MM.1S (cell line): ENCODE results near the gene ST6GALNAC2.

Experiments used
- DNase-seq: peaks from one replicate; pipeline ENCODE4 v3.0.0-alpha.2; 2015
- H2AFZ ChIP-seq: fragments of 300-600 bp; sonication (generic); 2 replicates; pipeline ENCODE4 v1.6.0; 2016; ENCODE audit warnings: antibody characterized with exemption, low read length
- H3F3A ChIP-seq: fragments of 300-600 bp; sonication (generic); 2 replicates; pipeline ENCODE4 v1.6.1; 2016; ENCODE audit warnings: mild to moderate bottlenecking, antibody characterized with exemption, low read length, moderate library complexity, mixed read lengths; ENCODE audit not compliant: insufficient read depth
- H3K27ac ChIP-seq: fragments of 300-600 bp; sonication (generic); 2 replicates; pipeline ENCODE4 v1.5.1; 2016; ENCODE audit warnings: mild to moderate bottlenecking, low read length
- H3K27me3 ChIP-seq: fragments of 300-600 bp; sonication (generic); replicated peaks from 2 replicates; pipeline ENCODE4 v1.6.0; 2016; ENCODE audit warnings: low read length; ENCODE audit not compliant: insufficient read depth
- H3K36me3 ChIP-seq: fragments of 300-600 bp; sonication (generic); replicated peaks from 2 replicates; pipeline ENCODE4 v1.6.1; 2016; ENCODE audit warnings: mild to moderate bottlenecking, low read length, mixed read lengths; ENCODE audit not compliant: insufficient read depth
- H3K4me1 ChIP-seq: fragments of 300-600 bp; sonication (generic); 2 replicates; pipeline ENCODE4 v1.6.1; 2016; ENCODE audit warnings: low read length, mixed read lengths
- H3K4me2 ChIP-seq: fragments of 300-600 bp; sonication (generic); 2 replicates; pipeline ENCODE4 v1.6.0; 2016; ENCODE audit warnings: low read depth, low read length
- H3K4me3 ChIP-seq: fragments of 300-600 bp; sonication (generic); 2 replicates; pipeline ENCODE4 v1.5.1; 2016; ENCODE audit warnings: low read length, mixed read lengths
- H3K79me2 ChIP-seq: fragments of 300-600 bp; sonication (generic); 2 replicates; pipeline ENCODE4 v1.6.1; 2016; ENCODE audit warnings: mixed run types, low read length, mixed read lengths
- H3K9ac ChIP-seq: fragments of 300-600 bp; sonication (generic); 2 replicates; pipeline ENCODE4 v1.6.1; 2016; ENCODE audit warnings: low read length, mixed read lengths
- H3K9me2 ChIP-seq: fragments of 300-600 bp; sonication (generic); replicated peaks from 2 replicates; pipeline ENCODE4 v1.6.1; 2016; ENCODE audit warnings: mild to moderate bottlenecking, low read length, mixed read lengths; ENCODE audit not compliant: insufficient read depth
- H3K9me3 ChIP-seq: fragments of 300-600 bp; sonication (generic); replicated peaks from 2 replicates; pipeline ENCODE4 v1.6.1; 2016; ENCODE audit warnings: mild to moderate bottlenecking, low read length, mixed read lengths; ENCODE audit not compliant: insufficient read depth
- H4K20me1 ChIP-seq: fragments of 300-600 bp; sonication (generic); 2 replicates; pipeline ENCODE4 v1.6.1; 2016; ENCODE audit warnings: mild to moderate bottlenecking, low read length, moderate library complexity, mixed read lengths; ENCODE audit not compliant: insufficient read depth
- EZH2 ChIP-seq: fragments of 300-600 bp; sonication (generic); optimal IDR thresholded peaks from 2 replicates; pipeline ENCODE3; 2017; ENCODE audit warnings: low read depth, mild to moderate bottlenecking, antibody characterized with exemption, low read length, mixed read lengths
- EZH2phosphoT487 ChIP-seq: fragments of 300-600 bp; sonication (generic); IDR thresholded peaks from 2 replicates; pipeline ENCODE4 v1.6.1; 2018; ENCODE audit warnings: antibody characterized with exemption, low read length
- TF ChIP-seq, protein P1 (sequence below): fragments of 300-600 bp; sonication (generic); IDR thresholded peaks from 2 replicates; pipeline ENCODE4 v1.5.1; 2016; ENCODE audit warnings: antibody characterized with exemption, low read length, mixed read lengths

The ST6GALNAC2 gene

DNA sequence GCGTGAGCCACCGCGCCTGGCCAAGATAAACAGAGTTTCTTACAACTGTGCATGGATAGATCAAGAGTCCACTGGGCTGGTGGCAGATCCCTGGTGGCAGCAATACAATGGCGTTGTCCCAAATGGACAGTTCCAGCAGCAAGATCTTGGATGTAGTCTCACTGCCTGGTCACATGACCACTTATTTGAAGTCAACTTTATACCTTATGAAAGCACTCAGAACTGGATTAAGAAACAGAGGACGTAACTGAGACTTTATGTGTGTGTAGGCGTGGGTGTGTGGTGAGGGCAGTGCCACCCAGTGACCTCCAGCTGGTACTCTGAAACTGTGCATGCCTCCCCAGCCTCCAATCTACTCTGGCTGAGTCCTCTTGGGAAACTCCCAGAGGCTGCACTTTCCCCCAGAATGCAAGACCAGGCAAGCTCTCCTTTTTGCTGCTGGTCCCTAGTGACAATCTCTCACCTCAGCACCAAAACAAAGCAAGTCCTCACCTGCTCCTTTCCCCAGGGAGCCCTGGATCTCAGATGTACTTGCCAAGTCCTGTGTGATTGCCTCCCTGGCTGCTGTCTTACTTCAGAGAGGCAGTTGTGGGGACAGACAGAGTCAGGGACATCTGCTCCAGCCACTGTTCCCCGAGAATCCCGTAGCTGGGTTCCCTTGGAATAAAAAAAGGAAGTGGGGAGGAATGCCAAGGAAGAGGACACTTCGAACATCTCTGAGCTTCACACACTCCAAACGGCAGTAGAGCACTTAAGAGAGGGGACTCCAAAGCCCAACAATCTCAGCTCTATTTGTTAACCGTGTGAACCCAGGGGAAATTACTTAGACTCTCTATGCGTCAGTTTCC is 11.7 kb upstream of the ST6GALNAC2 start:
- Histone ChIP-seq H3K4me1 (no peaks in the 10 kb centered on the region), H3K9me3 (no peaks in the 10 kb centered on the region), H3K27me3 (peaks cover 86% of the 10 kb centered on the region), H3K4me2 (no peak overlapping the region), H3K79me2 (no peaks in the 10 kb centered on the region), H3K9ac (no peak overlapping the region), H3K4me3 (no peak overlapping the region), H3K9me2 (no peaks in the 10 kb centered on the region), H2AFZ (no peak overlapping the region), H3K36me3 (no peaks in the 10 kb centered on the region), H4K20me1 (no peaks in the 10 kb centered on the region), H3K27ac (no peak overlapping the region), H3F3A (no peaks in the 10 kb centered on the region)
- TF ChIP-seq, protein P1, sequence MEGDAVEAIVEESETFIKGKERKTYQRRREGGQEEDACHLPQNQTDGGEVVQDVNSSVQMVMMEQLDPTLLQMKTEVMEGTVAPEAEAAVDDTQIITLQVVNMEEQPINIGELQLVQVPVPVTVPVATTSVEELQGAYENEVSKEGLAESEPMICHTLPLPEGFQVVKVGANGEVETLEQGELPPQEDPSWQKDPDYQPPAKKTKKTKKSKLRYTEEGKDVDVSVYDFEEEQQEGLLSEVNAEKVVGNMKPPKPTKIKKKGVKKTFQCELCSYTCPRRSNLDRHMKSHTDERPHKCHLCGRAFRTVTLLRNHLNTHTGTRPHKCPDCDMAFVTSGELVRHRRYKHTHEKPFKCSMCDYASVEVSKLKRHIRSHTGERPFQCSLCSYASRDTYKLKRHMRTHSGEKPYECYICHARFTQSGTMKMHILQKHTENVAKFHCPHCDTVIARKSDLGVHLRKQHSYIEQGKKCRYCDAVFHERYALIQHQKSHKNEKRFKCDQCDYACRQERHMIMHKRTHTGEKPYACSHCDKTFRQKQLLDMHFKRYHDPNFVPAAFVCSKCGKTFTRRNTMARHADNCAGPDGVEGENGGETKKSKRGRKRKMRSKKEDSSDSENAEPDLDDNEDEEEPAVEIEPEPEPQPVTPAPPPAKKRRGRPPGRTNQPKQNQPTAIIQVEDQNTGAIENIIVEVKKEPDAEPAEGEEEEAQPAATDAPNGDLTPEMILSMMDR, result no peak
- TF ChIP-seq EZH2 (no peak), EZH2phosphoT487 (no peak)
- no peak for DNase-seq

GRCh38 chr17:76594690-76595089 is 9.0 kb upstream of the ST6GALNAC2 start:
- Histone ChIP-seq H3K4me2 (no peak overlapping the region), H3K4me3 (no peak overlapping the region), H3K9ac (no peak overlapping the region), H3K27ac (no peak overlapping the region), H3K9me3 (no peaks in the 10 kb centered on the region), H3K36me3 (no peaks in the 10 kb centered on the region), H3K9me2 (no peaks in the 10 kb centered on the region), H4K20me1 (no peaks in the 10 kb centered on the region), H2AFZ (no peak overlapping the region), H3K27me3 (peaks cover 76% of the 10 kb centered on the region), H3F3A (no peaks in the 10 kb centered on the region), H3K4me1 (0 out of 2 replicates have a peak, but pooled peaks cover 3% of the 10 kb centered on the region), H3K79me2 (no peaks in the 10 kb centered on the region)
- no peak for DNase-seq
- TF ChIP-seq EZH2phosphoT487, result no peak
- no peak for TF ChIP-seq EZH2
- TF ChIP-seq, protein P1, result no peak

- H2AFZ ChIP-seq, result no peak overlapping the region
- no peaks in the 10 kb centered on the region for H3K36me3 ChIP-seq
- H3K9me3 ChIP-seq, result no peaks in the 10 kb centered on the region
- H3K9ac ChIP-seq, result no peak overlapping the region
- DNase-seq, result no peak
- no peaks in the 10 kb centered on the region for H4K20me1 ChIP-seq
- H3K27ac ChIP-seq, result no peak overlapping the region
- no peaks in the 10 kb centered on the region for H3F3A ChIP-seq
- no peak overlapping the region for H3K4me3 ChIP-seq
- TF ChIP-seq EZH2phosphoT487 (no peak), EZH2 (no peak)
- TF ChIP-seq, protein P1, result no peak
- H3K27me3 ChIP-seq, result peaks cover 82% of the 10 kb centered on the region
- H3K79me2 ChIP-seq, result no peaks in the 10 kb centered on the region
- H3K9me2 ChIP-seq, result no peaks in the 10 kb centered on the region
- H3K4me1 ChIP-seq, result 0 out of 2 replicates have a peak, but pooled peaks cover 3% of the 10 kb centered on the region
- no peak overlapping the region for H3K4me2 ChIP-seq
Measured at GRCh38 chr17:76593959-76594358, 8.3 kb upstream of the ST6GALNAC2 start.
